ENCODE measurements around the gene TSEN2. TPM values are rescaled to one million over a fixed set of nuclear protein-coding genes. Genes with fewer than 3 reads are reported as not detected.

Gene TSEN2
- total RNA-seq, 1 donor from 2014 or later: 39.5 TPM

GRCh38 chr3:12544652-12545472 lies 60.6 kb downstream of the TSEN2 start:
- no peak for FAIRE-seq
- DNase-seq (ENCODE audit: low spot score in 2 of 2): no peak

- no peak for FAIRE-seq
- DNase-seq (ENCODE audit: low spot score in 2 of 2): no peak
Observed at GRCh38 chr3:12545473-12545791, 61.2 kb downstream of the TSEN2 start, which contains the start of gene MKRN2OS. Gene MKRN2OS, minus strand, starts transcription at chr3:12545499. Its CDS starts 35 bp downstream, at chr3:12545464.

GRCh38 chr3:12549971-12550760 lies 65.9 kb downstream of the TSEN2 start:
- no peak for FAIRE-seq
- DNase-seq (ENCODE audit: low spot score in 2 of 2): no peak

GRCh38 chr3:12553921-12554391 lies 69.7 kb downstream of the TSEN2 start:
- DNase-seq (ENCODE audit: low spot score in 2 of 2) (no peak), FAIRE-seq (no peak)

GRCh38 chr3:12556314-12556689 lies 72.0 kb downstream of the TSEN2 start:
- FAIRE-seq (no peak), DNase-seq (ENCODE audit: low spot score in 2 of 2) (no peak)

- FAIRE-seq (no peak), DNase-seq (ENCODE audit: low spot score in 2 of 2) (peak; percentile 88)
Observed at GRCh38 chr3:12556690-12557472, 72.6 kb downstream of the TSEN2 start, which contains the start of gene MKRN2. Gene MKRN2, plus strand, starts transcription at chr3:12557087. Its CDS starts 64 bp downstream, at chr3:12557151.

GRCh38 chr3:12557473-12558100 lies 73.3 kb downstream of the TSEN2 start:
- FAIRE-seq: no peak

GRCh38 chr3:12558706-12559105 lies 74.4 kb downstream of the TSEN2 start:
- no peak for DNase-seq (ENCODE audit: low spot score in 2 of 2)
- no peak for FAIRE-seq

More at GRCh38 chr3:12557473-12558100, 73.3 kb downstream of the TSEN2 start:
- DNase-seq (ENCODE audit: low spot score in 2 of 2): no peak

- no peak for DNase-seq (ENCODE audit: low spot score in 2 of 2)
- no peak for FAIRE-seq
Observed at GRCh38 chr3:12559520-12559919, 75.2 kb downstream of the TSEN2 start.

GRCh38 chr3:12560505-12561190 lies 76.4 kb downstream of the TSEN2 start:
- no peak for DNase-seq (ENCODE audit: low spot score in 2 of 2)
- FAIRE-seq: no peak

GRCh38 chr3:12561397-12561796 lies 77.1 kb downstream of the TSEN2 start:
- no peak for FAIRE-seq
- DNase-seq (ENCODE audit: low spot score in 2 of 2): no peak

- FAIRE-seq: no peak
- no peak for DNase-seq (ENCODE audit: low spot score in 2 of 2)
Observed at GRCh38 chr3:12562451-12562850, 78.2 kb downstream of the TSEN2 start.

- DNase-seq (ENCODE audit: low spot score in 2 of 2) (no peak), FAIRE-seq (no peak)
Observed at GRCh38 chr3:12566976-12567375, 82.7 kb downstream of the TSEN2 start.

GRCh38 chr3:12568747-12569146 lies 84.5 kb downstream of the TSEN2 start:
- DNase-seq (ENCODE audit: low spot score in 2 of 2) (no peak), FAIRE-seq (no peak)

GRCh38 chr3:12569836-12570235 lies 85.6 kb downstream of the TSEN2 start:
- no peak for FAIRE-seq
- DNase-seq (ENCODE audit: low spot score in 2 of 2): no peak

- no peak for FAIRE-seq
Observed at GRCh38 chr3:12571986-12572385, 87.7 kb downstream of the TSEN2 start.

GRCh38 chr3:12574131-12574530 lies 89.9 kb downstream of the TSEN2 start:
- no peak for FAIRE-seq
- no peak for DNase-seq (ENCODE audit: low spot score in 2 of 2)

More at GRCh38 chr3:12571986-12572385, 87.7 kb downstream of the TSEN2 start:
- no peak for DNase-seq (ENCODE audit: low spot score in 2 of 2)

GRCh38 chr3:12574661-12575060 lies 90.4 kb downstream of the TSEN2 start:
- no peak for DNase-seq (ENCODE audit: low spot score in 2 of 2)
- FAIRE-seq: no peak

- DNase-seq (ENCODE audit: low spot score in 2 of 2): no peak
- FAIRE-seq: no peak
Observed at GRCh38 chr3:12577379-12577778, 93.1 kb downstream of the TSEN2 start.

GRCh38 chr3:12578742-12579141 lies 94.5 kb downstream of the TSEN2 start:
- no peak for DNase-seq (ENCODE audit: low spot score in 2 of 2)
- no peak for FAIRE-seq
